GM12878 (cell line): ENCODE measurements around the gene FCN2. TPM values are rescaled to one million over a fixed set of nuclear protein-coding genes. Genes with fewer than 3 reads are reported as not detected.

Experiments
- ATF7 ChIP-seq: fragments of 450-650 bp; IDR thresholded peaks from 2 replicates; pipeline ENCODE4 v1.6.1; 2016; ENCODE audit warnings: low read depth, mild to moderate bottlenecking
- BRCA1 ChIP-seq: IDR thresholded peaks from 2 replicates; pipeline ENCODE4 v1.6.1; 2011; ENCODE audit warnings: low read depth, low read length, improper control_type of control experiment
- ESRRA ChIP-seq: IDR thresholded peaks from 2 replicates; pipeline ENCODE4 v1.6.1; 2012; ENCODE audit warnings: mild to moderate bottlenecking, low read length, improper control_type of control experiment
- IKZF2 ChIP-seq, 2 experiments: fragments of 450-650 bp; IDR thresholded peaks; 2 replicates each; pipeline ENCODE4 v1.6.1; 2017; ENCODE audit warnings: mild to moderate bottlenecking in 2 of 2, moderate library complexity in 2 of 2
- KDM1A ChIP-seq: fragments of 200-600 bp; sonication (generic); IDR thresholded peaks from 2 replicates; pipeline ENCODE4 v1.6.1; 2016; ENCODE audit warnings: borderline replicate concordance
- NRF1 ChIP-seq: conservative IDR thresholded peaks from 2 replicates; pipeline ENCODE4 v1.6.1; 2011; ENCODE audit warnings: mild to moderate bottlenecking, low read depth, low read length, improper control_type of control experiment
- PML ChIP-seq: IDR thresholded peaks from 2 replicates; pipeline ENCODE4 v1.6.1; 2012; ENCODE audit warnings: low read length, inconsistent platforms
- POLR2AphosphoS5 ChIP-seq: IDR thresholded peaks from 2 replicates; pipeline ENCODE4 v1.6.1; 2011; ENCODE audit warnings: mild to moderate bottlenecking, low read length, inconsistent platforms
- RUNX3 ChIP-seq: IDR thresholded peaks from 2 replicates; pipeline ENCODE4 v1.6.1; 2012; ENCODE audit warnings: low read length, inconsistent platforms
- SIN3A ChIP-seq: IDR thresholded peaks from 2 replicates; pipeline ENCODE4 v1.6.1; 2012; ENCODE audit warnings: low read depth, low read length, improper control_type of control experiment
- SIX5 ChIP-seq: IDR thresholded peaks from 2 replicates; pipeline ENCODE4 v1.6.1; 2011; ENCODE audit warnings: mild to moderate bottlenecking, low read depth, low read length, moderate library complexity; ENCODE audit not compliant: severe bottlenecking
- SMAD1 ChIP-seq: fragments of 450-650 bp; IDR thresholded peaks from 2 replicates; pipeline ENCODE4 v1.6.1; 2018; ENCODE audit warnings: mild to moderate bottlenecking, low read depth; ENCODE audit not compliant: partially characterized antibody
- SMARCA5 ChIP-seq: fragments of 450-650 bp; IDR thresholded peaks from 2 replicates; pipeline ENCODE4 v1.6.1; 2017; ENCODE audit warnings: mild to moderate bottlenecking
- SPI1 ChIP-seq: IDR thresholded peaks from 2 replicates; pipeline ENCODE4 v1.6.1; 2011; ENCODE audit warnings: low read depth, mild to moderate bottlenecking, low read length, moderate library complexity, borderline replicate concordance; ENCODE audit not compliant: insufficient read depth
- SREBF2 ChIP-seq: IDR thresholded peaks from 2 replicates; pipeline ENCODE4 v1.6.1; 2012; ENCODE audit warnings: mild to moderate bottlenecking, low read length
- TCF12 ChIP-seq: IDR thresholded peaks from 2 replicates; pipeline ENCODE4 v1.6.1; 2011; ENCODE audit warnings: low read depth, mild to moderate bottlenecking, low read length
- polyA plus RNA-seq, 11 experiments: library from polyadenylated mRNA; depleted of rRNA in 4 of 11; unstranded in 6 of 11; stranded (reverse) in 5 of 11; fragments of >200 nt; fragmentation: Nextera tagmentation in 4 of 11; fragmentation: Illumina TruSeq in 1 of 11; extraction: Ambion mirVana in 4 of 11; extraction: Trizol in 1 of 11; gene quantifications; 1 replicate in 1 of 11; 2 replicates in 10 of 11; pipeline versions ENCODE4 v1.2.1 to v1.2.3, GENCODE V29; 2011 to 2016; ENCODE audit warnings: inconsistent platforms in 2 of 11, missing spikeins in 2 of 11, low read depth in 1 of 11
- total RNA-seq, 4 experiments: library from RNA; depleted of rRNA in 3 of 4; stranded (reverse); fragments of >200 nt in 3 of 4; fragmentation: Illumina TruSeq in 1 of 4; extraction: Trizol in 1 of 4; gene quantifications; 2 replicates each; pipeline versions ENCODE4 v1.2.1 to v1.2.3, GENCODE V29; 2013 to 2021
- TF ChIP-seq, protein P1 (sequence below): IDR thresholded peaks from 2 replicates; pipeline ENCODE4 v1.6.1; 2012; ENCODE audit warnings: improper control_type of control experiment, low read depth, low read length; ENCODE audit not compliant: insufficient replicate concordance
- TF ChIP-seq, protein P2 (sequence below): fragments of 450-650 bp; IDR thresholded peaks from 2 replicates; pipeline ENCODE4 v1.6.1; 2014; ENCODE audit warnings: mild to moderate bottlenecking
- TF ChIP-seq, protein P3 (sequence below): fragments of 450-650 bp; formaldehyde crosslinking; IDR thresholded peaks from 2 replicates; pipeline ENCODE4 v1.5.0; 2022; ENCODE audit warnings: mild to moderate bottlenecking, missing genetic modification characterization
- TF ChIP-seq, protein P4 (sequence below): fragments of 450-650 bp; IDR thresholded peaks from 2 replicates; pipeline ENCODE4 v1.6.1; 2017; ENCODE audit warnings: low read depth, mild to moderate bottlenecking, moderate library complexity

FCN2 gene
- total and polyA plus RNA-seq, 10 of the 15 experiments (the other 5 are each of a cell fraction or from before 2014, with no cell fraction given): not detected

DNA sequence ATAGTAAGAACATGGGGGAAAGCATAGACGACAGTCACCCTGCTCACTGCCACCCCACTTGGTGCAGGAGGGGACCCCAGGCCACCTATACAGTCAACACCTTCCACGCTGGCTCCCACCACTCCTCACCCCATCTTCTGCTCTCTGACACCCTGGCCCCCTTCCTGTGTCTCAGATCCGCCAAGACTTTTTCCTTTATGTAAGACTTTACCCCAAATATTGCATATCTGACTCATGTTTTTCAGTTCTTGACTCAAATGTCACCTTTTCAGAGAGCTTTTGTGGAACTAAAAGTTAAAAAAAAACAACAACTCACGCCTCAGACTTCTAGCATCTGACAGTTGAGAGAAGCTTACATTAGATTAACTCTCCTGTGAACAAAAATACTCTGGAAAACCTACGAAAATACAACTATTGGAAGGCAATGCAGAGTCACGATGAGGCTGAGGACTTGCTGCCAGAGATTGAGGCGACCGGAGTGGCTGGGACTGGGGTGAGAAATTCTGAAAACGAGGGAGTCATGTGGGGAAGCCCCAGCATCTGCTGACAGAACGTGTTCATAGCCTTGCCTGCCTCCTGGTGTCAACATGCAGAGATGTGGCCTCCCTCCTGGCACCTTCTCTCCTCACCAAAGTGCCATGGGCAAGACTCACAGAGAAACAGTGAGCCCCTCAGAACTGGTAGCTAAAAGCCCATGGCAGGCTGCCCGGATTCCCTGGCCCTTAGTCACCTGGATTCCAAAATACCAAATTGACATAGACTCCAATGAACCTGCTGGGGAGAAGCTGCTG, 22.4 kb upstream of the FCN2 start (continued):
- no peak for TF ChIP-seq SREBF2
- TF ChIP-seq SIX5: no peak
- TF ChIP-seq, protein P1, sequence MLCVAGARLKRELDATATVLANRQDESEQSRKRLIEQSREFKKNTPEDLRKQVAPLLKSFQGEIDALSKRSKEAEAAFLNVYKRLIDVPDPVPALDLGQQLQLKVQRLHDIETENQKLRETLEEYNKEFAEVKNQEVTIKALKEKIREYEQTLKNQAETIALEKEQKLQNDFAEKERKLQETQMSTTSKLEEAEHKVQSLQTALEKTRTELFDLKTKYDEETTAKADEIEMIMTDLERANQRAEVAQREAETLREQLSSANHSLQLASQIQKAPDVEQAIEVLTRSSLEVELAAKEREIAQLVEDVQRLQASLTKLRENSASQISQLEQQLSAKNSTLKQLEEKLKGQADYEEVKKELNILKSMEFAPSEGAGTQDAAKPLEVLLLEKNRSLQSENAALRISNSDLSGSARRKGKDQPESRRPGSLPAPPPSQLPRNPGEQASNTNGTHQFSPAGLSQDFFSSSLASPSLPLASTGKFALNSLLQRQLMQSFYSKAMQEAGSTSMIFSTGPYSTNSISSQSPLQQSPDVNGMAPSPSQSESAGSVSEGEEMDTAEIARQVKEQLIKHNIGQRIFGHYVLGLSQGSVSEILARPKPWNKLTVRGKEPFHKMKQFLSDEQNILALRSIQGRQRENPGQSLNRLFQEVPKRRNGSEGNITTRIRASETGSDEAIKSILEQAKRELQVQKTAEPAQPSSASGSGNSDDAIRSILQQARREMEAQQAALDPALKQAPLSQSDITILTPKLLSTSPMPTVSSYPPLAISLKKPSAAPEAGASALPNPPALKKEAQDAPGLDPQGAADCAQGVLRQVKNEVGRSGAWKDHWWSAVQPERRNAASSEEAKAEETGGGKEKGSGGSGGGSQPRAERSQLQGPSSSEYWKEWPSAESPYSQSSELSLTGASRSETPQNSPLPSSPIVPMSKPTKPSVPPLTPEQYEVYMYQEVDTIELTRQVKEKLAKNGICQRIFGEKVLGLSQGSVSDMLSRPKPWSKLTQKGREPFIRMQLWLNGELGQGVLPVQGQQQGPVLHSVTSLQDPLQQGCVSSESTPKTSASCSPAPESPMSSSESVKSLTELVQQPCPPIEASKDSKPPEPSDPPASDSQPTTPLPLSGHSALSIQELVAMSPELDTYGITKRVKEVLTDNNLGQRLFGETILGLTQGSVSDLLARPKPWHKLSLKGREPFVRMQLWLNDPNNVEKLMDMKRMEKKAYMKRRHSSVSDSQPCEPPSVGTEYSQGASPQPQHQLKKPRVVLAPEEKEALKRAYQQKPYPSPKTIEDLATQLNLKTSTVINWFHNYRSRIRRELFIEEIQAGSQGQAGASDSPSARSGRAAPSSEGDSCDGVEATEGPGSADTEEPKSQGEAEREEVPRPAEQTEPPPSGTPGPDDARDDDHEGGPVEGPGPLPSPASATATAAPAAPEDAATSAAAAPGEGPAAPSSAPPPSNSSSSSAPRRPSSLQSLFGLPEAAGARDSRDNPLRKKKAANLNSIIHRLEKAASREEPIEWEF: no peak
- peak; percentile 79 for TF ChIP-seq ATF7
- TF ChIP-seq POLR2AphosphoS5: 0 out of 2 replicates have a peak, but pooled peaks have one; percentile 28
- peak; percentile 90 for TF ChIP-seq RUNX3
- peak; percentile 82 for TF ChIP-seq TCF12
- TF ChIP-seq SIN3A: no peak
- peak; percentile 65 to 77; a peak in 3 of 4 replicates for TF ChIP-seq IKZF2 (IDR thresholded peaks at IDR 0.05)
- TF ChIP-seq NRF1: no peak
- TF ChIP-seq SMARCA5: no peak
- no peak for TF ChIP-seq KDM1A
- peak; percentile 56; the same call in 1 of the 2 replicates for TF ChIP-seq SPI1
- TF ChIP-seq, protein P2, sequence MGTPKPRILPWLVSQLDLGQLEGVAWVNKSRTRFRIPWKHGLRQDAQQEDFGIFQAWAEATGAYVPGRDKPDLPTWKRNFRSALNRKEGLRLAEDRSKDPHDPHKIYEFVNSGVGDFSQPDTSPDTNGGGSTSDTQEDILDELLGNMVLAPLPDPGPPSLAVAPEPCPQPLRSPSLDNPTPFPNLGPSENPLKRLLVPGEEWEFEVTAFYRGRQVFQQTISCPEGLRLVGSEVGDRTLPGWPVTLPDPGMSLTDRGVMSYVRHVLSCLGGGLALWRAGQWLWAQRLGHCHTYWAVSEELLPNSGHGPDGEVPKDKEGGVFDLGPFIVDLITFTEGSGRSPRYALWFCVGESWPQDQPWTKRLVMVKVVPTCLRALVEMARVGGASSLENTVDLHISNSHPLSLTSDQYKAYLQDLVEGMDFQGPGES: no peak
- no peak for TF ChIP-seq BRCA1
- no peak for TF ChIP-seq ESRRA
- no peak; the same call in 1 of the 2 replicates for TF ChIP-seq PML
- TF ChIP-seq SMAD1: no peak
- TF ChIP-seq, protein P3, sequence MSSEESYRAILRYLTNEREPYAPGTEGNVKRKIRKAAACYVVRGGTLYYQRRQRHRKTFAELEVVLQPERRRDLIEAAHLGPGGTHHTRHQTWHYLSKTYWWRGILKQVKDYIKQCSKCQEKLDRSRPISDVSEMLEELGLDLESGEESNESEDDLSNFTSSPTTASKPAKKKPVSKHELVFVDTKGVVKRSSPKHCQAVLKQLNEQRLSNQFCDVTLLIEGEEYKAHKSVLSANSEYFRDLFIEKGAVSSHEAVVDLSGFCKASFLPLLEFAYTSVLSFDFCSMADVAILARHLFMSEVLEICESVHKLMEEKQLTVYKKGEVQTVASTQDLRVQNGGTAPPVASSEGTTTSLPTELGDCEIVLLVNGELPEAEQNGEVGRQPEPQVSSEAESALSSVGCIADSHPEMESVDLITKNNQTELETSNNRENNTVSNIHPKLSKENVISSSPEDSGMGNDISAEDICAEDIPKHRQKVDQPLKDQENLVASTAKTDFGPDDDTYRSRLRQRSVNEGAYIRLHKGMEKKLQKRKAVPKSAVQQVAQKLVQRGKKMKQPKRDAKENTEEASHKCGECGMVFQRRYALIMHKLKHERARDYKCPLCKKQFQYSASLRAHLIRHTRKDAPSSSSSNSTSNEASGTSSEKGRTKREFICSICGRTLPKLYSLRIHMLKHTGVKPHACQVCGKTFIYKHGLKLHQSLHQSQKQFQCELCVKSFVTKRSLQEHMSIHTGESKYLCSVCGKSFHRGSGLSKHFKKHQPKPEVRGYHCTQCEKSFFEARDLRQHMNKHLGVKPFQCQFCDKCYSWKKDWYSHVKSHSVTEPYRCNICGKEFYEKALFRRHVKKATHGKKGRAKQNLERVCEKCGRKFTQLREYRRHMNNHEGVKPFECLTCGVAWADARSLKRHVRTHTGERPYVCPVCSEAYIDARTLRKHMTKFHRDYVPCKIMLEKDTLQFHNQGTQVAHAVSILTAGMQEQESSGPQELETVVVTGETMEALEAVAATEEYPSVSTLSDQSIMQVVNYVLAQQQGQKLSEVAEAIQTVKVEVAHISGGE: no peak
- TF ChIP-seq, protein P4, sequence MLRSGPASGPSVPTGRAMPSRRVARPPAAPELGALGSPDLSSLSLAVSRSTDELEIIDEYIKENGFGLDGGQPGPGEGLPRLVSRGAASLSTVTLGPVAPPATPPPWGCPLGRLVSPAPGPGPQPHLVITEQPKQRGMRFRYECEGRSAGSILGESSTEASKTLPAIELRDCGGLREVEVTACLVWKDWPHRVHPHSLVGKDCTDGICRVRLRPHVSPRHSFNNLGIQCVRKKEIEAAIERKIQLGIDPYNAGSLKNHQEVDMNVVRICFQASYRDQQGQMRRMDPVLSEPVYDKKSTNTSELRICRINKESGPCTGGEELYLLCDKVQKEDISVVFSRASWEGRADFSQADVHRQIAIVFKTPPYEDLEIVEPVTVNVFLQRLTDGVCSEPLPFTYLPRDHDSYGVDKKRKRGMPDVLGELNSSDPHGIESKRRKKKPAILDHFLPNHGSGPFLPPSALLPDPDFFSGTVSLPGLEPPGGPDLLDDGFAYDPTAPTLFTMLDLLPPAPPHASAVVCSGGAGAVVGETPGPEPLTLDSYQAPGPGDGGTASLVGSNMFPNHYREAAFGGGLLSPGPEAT: peak; percentile 70
